Stimulated activated naive CD8-positive, alpha-beta T cell treated with anti-CD3 and anti-CD28 coated beads, Interleukin-15, amount 100 ng/mL, for 72 hours (primary cell): ENCODE data around the gene TENM4.

ENCODE experiments used
- ATAC-seq: fragments of 150-1000 bp; cut with Tn5 transposase; 2 replicates; pipeline ENCODE4 v1.10.0; 2021; ENCODE audit warnings: mild to moderate bottlenecking, moderate library complexity
- DNase-seq, 2 donors: peaks; one replicate each; pipeline ENCODE4 v3.0.0; 2021 to 2022
- H3K27ac Mint-ChIP-seq, 2 donors: one replicate each; pipeline ENCODE4 v1.8.0; 2022; ENCODE audit warnings: mild to moderate bottlenecking in 2 of 2, mixed read lengths in 2 of 2, moderate library complexity in 2 of 2
- H3K27me3 Mint-ChIP-seq: one replicate; pipeline ENCODE4 v1.8.0; 2022; ENCODE audit warnings: mixed read lengths
- H3K4me1 Mint-ChIP-seq: one replicate; pipeline ENCODE4 v1.8.0; 2022; ENCODE audit warnings: mild to moderate bottlenecking, mixed read lengths
- H3K4me3 Mint-ChIP-seq, 2 donors: one replicate each; pipeline ENCODE4 v1.8.0; 2022; ENCODE audit warnings: mild to moderate bottlenecking in 2 of 2, mixed read lengths in 2 of 2, moderate library complexity in 1 of 2
- H3K9me3 Mint-ChIP-seq, 2 donors: one replicate each; pipeline ENCODE4 v1.8.0; 2022; ENCODE audit warnings: mixed read lengths in 2 of 2

TENM4 gene

DNA sequence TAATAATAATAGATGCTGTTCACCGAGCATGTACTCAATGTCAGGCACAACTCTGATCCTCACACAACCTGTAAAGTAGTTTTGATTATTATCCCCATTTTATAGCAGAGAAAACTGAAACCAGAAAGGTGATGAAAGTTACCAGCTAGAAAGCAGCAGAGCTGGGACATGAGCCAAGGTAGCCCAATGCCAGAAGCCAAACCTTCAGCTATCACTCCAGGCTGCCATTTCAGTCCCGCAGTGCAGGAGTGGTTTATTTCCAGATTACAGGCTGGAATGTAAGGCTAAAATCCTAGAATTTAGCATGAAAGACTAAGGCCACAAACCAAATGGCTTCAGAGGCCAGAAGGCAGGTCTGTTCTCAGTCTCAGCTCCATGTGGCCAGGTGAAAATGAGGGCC, 108.8 kb downstream of the TENM4 start:
- H3K4me1 Mint-ChIP-seq, result no peaks in the 10 kb centered on the region
- H3K27me3 Mint-ChIP-seq, result peaks cover 11% of the 10 kb centered on the region
- ATAC-seq (no peak), DNase-seq (no peak)
- H3K27ac Mint-ChIP-seq, result no peak overlapping the region
- H3K4me3 Mint-ChIP-seq, result no peak overlapping the region
- H3K9me3 Mint-ChIP-seq, result no peaks in the 10 kb centered on the region

DNA sequence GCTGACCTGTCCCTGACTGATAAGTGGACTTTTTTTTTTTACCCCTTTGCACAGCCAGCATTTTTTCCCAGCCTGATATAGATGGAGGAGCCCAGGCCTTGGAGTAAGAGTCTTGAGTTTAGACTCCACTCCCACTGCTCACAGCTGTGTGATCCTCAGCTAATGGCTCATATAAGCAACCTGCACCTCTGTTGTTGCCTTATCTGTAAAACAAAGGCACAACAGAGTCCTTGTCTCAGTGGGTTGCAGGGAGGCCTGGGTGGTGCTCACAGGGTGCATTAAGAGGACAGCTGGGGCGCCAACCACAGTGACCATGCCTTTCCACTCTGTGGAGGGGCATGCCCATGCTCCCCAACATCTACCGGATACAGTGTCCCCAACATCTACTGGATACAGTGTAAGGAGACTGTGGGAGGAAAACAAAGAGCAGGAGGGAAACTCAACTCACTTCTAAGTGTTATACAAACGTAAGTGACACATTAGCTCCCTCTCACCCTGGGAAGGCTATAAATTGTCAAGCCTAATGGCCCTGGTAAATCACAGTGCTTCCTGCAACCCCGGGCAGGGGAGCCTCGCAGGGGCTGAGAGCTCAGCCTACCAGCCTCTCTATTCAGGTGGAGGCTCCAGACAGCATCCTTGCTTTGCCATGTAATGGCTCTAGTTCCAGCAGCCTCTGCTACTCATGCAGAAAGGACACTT, 109.5 kb downstream of the TENM4 start:
- no peak overlapping the region for H3K4me3 Mint-ChIP-seq
- no peak overlapping the region for H3K27ac Mint-ChIP-seq
- no peak for DNase-seq
- peak; percentile 31 for ATAC-seq
- no peaks in the 10 kb centered on the region for H3K4me1 Mint-ChIP-seq
- peaks cover 0 to 2% of the 10 kb centered on the region in 2 donors for H3K9me3 Mint-ChIP-seq
- H3K27me3 Mint-ChIP-seq, result peaks cover 11% of the 10 kb centered on the region

DNA sequence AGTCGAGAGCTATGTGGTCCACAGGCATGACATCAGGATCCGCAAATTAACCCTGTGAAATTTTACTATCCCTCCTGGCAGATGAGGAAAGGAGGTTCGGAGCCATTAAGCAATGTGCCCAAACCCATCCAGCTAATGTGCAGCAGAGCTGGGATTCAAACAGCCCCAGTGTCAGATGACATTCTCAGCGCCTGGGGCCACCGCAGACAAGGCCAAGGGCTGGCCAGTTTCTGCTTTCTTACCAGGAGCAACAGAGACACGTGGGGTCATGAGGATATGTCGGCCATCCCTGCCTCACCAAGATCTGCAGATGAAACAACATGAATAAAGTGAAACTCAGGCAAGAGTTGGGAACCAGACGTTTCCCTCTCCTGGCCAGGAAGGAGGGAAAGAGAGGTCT, 110.2 kb downstream of the TENM4 start:
- DNase-seq, result no peak

DNA sequence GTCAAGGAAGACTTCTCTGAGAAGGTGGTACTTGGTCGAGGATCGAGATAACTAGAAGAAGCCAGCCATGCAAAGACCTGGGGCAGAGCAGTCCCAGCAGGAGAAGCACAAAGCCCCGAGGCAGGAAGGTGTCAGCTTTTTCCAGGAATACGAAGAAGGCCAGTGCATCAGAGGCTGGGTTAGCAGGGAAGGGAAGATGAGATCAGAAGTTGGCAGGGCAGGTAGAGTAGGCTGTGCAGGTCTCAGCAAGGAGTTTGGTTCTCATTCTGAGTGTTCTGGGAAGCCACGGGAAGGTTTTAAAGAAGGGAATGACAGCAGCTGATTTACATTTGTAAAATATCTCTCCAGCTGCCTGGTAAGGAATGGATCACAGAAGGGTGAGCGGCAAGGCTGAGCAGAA, 111.3 kb downstream of the TENM4 start:
- no peak overlapping the region for H3K27ac Mint-ChIP-seq
- ATAC-seq (no peak), DNase-seq (no peak)
- no peaks in the 10 kb centered on the region for H3K4me1 Mint-ChIP-seq
- peaks cover 9% of the 10 kb centered on the region for H3K27me3 Mint-ChIP-seq
- peaks cover 0 to 6% of the 10 kb centered on the region in 2 donors for H3K9me3 Mint-ChIP-seq
- no peak overlapping the region for H3K4me3 Mint-ChIP-seq

More for the DNA sequence above, 110.2 kb downstream of the TENM4 start:
- ATAC-seq, result no peak
- Mint-ChIP-seq H3K4me1 (no peaks in the 10 kb centered on the region), H3K27ac (peak overlapping the region in 1 of 2 donors; percentile 71), H3K27me3 (peaks cover 11% of the 10 kb centered on the region), H3K9me3 (peaks cover 0 to 6% of the 10 kb centered on the region in 2 donors), H3K4me3 (no peak overlapping the region)

DNA sequence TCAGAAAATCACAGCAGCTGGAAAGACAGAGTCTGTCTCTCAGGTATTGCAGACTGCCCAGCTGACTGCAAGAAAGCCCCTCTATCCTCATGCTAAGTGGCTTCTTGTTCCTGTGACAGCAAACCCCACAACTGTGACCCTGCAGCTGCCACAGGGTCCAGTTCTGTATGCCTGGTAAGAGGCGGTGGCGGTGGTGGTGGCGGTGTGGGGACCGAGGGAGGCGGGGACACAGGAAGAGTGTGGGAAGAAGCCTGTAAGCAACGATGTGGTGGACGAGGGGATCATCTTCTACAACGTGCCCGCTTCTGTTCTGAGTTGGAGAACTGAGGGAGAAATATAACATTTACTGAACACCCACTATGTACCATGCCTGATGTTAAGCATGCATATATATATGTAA, 112.4 kb downstream of the TENM4 start:
- Mint-ChIP-seq H3K27ac (no peak overlapping the region), H3K4me3 (no peak overlapping the region), H3K27me3 (no peaks in the 10 kb centered on the region), H3K9me3 (peaks cover 0 to 6% of the 10 kb centered on the region in 2 donors), H3K4me1 (no peaks in the 10 kb centered on the region)
- DNase-seq, result no peak
- no peak for ATAC-seq

DNA sequence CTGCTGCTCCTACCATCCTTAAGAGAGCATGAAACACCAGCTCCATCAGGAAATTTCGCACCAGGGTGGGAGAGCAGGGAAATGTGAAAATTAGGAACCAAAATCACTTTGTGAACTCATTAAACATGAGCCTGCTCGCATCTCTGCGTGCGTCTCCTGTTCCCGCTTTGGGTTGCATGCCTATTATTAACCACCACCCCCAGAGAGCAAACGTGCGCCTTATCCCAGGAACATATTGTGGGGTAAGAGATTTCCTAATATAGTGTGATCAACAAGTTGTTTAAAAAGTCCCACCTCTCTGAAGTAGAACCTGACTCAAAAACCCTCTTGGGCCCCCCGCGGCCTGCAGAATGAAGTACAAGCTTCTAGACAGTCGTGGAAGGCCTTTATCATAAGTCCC, 115.0 kb downstream of the TENM4 start:
- H3K9me3 Mint-ChIP-seq, result peaks cover 0 to 6% of the 10 kb centered on the region in 2 donors
- H3K4me1 Mint-ChIP-seq, result no peaks in the 10 kb centered on the region
- DNase-seq, result no peak
- no peak overlapping the region for H3K27ac Mint-ChIP-seq
- ATAC-seq, result no peak
- H3K4me3 Mint-ChIP-seq, result no peak overlapping the region
- H3K27me3 Mint-ChIP-seq, result no peaks in the 10 kb centered on the region

DNA sequence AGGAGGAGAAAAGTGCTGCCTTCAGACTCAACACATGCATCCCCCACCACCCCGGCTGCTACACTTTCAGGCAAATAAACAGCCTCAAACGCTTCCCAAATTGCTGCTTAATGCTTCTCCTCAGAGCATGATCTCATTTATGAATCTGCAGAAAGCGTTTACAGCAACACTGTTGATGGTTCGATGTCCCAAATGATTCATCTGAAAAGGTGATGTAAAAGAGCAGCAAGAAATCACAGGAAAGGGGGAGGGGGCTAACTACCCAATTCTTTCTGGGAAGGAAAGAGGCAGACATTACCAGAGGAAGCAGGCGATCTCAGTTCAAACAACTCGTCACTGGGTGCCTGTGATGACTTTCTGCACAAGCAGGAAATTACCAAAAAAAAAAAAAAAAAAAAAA, 119.6 kb downstream of the TENM4 start:
- H3K27ac Mint-ChIP-seq, result no peak overlapping the region
- H3K4me3 Mint-ChIP-seq, result no peak overlapping the region
- no peaks in the 10 kb centered on the region for H3K4me1 Mint-ChIP-seq
- H3K27me3 Mint-ChIP-seq, result no peaks in the 10 kb centered on the region
- DNase-seq (no peak), ATAC-seq (no peak)
- H3K9me3 Mint-ChIP-seq, result peaks cover 0 to 3% of the 10 kb centered on the region in 2 donors

DNA sequence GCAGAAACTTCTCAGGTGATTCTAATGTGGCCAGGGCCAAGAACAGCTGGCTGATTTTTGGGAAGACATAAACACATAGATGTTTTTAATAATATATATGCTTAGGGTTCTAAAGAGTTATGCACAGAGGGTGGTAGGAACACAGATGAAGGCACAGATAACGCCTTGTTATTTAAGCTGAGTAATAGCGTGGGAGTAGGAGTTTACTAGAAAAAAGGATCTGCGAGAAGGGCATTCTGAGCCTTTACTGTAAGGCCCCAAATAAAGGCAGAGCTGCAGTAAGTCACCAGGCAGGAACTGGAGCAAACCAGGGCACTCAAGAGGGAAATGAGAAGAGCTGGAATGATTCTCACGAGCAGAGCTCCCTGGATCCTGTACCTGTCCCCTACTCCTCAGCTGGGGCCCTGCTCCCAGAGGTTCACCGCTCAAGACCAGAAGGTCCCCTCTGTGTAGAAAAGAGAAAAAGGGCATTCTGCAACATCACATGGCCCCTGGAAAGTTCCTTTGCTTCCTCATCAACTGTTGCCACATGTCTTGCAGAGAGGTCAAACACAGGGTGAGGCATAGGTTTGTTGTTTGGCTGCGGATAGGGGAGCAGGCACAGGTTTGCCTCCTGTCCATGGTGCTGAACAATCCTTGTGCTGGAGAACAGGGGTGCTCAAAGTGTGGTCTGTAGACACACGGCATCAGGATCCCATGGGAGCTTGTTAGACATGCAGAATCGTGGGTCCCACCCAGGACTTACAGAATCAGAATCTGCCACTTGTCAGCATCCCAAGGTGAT, 125.7 kb downstream of the TENM4 start:
- H3K9me3 Mint-ChIP-seq, result peaks cover 0 to 19% of the 10 kb centered on the region in 2 donors

DNA sequence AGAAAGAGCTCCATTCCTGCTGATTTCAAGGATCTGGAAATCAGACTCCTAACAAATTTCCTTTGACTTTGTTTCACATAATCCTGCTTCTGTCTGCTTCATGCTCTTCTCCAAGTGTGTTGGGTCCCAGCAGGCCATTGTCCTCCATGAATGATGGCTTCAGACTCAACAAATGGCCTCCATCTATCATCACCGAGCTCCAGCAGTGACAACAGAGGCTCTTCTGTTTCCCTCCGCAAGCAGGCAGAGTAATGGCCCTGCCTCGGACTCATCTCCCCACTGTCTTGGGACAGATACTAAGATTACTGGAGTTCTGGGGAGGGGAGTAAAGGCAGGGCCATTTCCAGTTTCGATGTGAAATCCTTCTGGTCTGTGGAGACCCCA, 127.3 kb downstream of the TENM4 start:
- no peak for ATAC-seq
- peaks cover 0 to 19% of the 10 kb centered on the region in 2 donors for H3K9me3 Mint-ChIP-seq

More for the DNA sequence above, 125.7 kb downstream of the TENM4 start:
- Mint-ChIP-seq H3K4me3 (no peak overlapping the region), H3K4me1 (no peaks in the 10 kb centered on the region), H3K27me3 (no peaks in the 10 kb centered on the region), H3K27ac (peak overlapping the region in 1 of 2 donors; percentile 48)
- ATAC-seq, result no peak
- DNase-seq, result no peak

DNA sequence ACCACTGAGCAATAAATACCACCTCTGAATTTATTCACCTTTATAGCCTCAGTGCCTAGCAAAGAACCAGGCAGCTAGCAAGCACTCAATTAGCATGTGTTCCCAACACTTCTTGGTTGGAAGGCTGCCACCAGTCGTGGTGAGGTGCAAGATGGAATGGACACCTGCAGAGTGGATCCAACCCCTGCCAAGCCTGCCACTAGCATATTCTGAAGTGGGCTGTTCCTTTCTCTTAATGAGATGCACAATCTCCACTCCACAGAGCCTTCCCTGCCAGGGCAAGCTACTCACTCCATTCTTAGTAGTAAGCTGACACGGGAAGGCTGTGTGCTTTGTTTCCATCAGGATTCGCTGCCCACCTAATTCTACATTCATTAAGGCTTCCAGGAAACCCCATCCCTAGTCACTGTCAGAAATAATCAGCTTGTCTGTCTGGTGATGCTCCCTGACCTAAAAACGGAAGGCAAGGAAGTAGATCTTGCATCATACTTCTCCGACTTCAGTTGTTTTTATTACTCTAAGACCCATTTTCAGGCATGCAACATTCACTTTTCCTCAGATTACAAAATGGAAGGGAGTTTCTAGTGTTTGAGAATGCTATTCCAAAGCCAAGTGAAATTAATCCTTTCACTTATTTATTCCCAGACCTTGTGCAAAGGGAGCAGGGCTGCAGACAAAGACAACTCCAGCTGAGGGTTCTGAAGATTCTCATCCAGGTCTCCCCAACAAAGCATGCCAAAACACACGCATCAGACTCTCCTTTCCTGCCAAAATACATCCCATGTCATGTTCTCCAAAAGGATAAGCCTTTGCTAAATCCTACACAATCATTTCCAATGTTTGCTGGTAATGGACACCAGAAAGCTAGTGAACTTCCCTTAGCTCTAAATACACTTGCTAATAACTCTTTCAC, 128.0 kb downstream of the TENM4 start:
- DNase-seq (no peak), ATAC-seq (no peak)
- Mint-ChIP-seq H3K27me3 (no peaks in the 10 kb centered on the region), H3K4me3 (no peak overlapping the region), H3K27ac (no peak overlapping the region), H3K4me1 (no peaks in the 10 kb centered on the region), H3K9me3 (peaks cover 0 to 19% of the 10 kb centered on the region in 2 donors)

More for the DNA sequence above, 127.3 kb downstream of the TENM4 start:
- Mint-ChIP-seq H3K4me1 (no peaks in the 10 kb centered on the region), H3K27ac (no peak overlapping the region), H3K27me3 (no peaks in the 10 kb centered on the region), H3K4me3 (no peak overlapping the region)
- DNase-seq, result no peak

DNA sequence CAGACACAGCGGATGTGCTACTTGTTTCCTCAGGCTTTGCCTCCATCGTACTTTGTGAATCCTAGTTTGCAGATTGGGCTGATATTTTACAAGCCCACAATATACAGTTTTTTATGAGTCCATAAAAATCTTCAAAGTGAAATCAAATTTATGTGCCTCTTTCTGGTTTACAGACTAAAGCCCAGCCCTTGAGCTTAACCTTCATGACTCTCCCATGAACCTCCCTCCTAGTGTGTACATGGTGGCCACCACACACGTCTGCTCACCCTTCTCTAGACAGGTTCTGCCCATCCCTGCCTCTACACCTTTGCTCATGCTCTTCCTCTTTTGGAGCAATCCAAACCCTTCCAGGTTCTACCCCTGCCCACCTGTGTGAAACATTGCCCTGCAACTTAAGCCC, 129.4 kb downstream of the TENM4 start:
- DNase-seq (no peak), ATAC-seq (no peak)
- H3K4me3 Mint-ChIP-seq, result no peak overlapping the region
- H3K4me1 Mint-ChIP-seq, result no peaks in the 10 kb centered on the region
- H3K27me3 Mint-ChIP-seq, result no peaks in the 10 kb centered on the region
- peaks cover 0 to 27% of the 10 kb centered on the region in 2 donors for H3K9me3 Mint-ChIP-seq
- H3K27ac Mint-ChIP-seq, result no peak overlapping the region

DNA sequence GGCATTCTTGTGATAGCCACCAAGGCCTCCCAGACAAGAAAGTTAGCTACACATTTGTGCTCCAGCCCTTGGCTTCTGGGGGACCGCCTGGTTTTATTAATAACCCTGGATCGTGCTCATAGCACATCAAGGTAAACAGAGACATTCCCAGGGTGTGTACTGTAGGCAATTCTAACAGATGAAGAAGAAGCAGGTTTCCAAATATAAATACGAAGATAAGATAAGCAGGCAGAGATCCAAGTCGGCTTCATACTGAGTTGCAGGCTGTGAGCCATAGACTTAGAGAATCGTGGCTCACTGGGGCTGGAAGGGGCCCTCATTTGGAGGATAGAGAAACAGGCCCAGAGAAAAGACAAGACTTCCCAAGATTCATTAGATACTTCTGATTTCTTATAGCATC, 131.4 kb downstream of the TENM4 start:
- DNase-seq, result no peak
- no peak overlapping the region for H3K27ac Mint-ChIP-seq
- no peak for ATAC-seq
- H3K4me3 Mint-ChIP-seq, result no peak overlapping the region
- H3K4me1 Mint-ChIP-seq, result no peaks in the 10 kb centered on the region
- H3K9me3 Mint-ChIP-seq, result peaks cover 0 to 18% of the 10 kb centered on the region in 2 donors
- no peaks in the 10 kb centered on the region for H3K27me3 Mint-ChIP-seq

DNA sequence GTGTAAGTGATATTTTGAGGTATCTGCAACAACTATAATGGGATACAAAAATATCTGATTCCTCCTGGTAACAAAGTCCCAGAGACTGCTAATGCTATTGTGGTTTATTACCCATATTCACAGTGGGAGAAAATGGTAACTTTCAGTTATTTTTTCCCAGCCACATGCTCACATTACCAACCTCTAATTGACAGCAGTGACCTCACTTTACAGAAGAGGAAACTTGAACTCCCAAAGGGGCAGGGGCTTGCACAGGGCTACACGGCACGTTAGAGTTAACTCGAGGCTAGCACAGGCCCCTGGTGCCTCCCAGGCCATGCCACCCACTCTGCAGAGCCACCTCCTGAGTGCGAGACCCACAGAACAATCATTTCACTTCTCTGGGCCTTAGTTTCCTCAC, 132.4 kb downstream of the TENM4 start:
- H3K27ac Mint-ChIP-seq, result no peak overlapping the region
- no peaks in the 10 kb centered on the region for H3K4me1 Mint-ChIP-seq
- no peak overlapping the region for H3K4me3 Mint-ChIP-seq
- ATAC-seq (no peak), DNase-seq (no peak)
- peaks cover 0 to 8% of the 10 kb centered on the region in 2 donors for H3K9me3 Mint-ChIP-seq
- no peaks in the 10 kb centered on the region for H3K27me3 Mint-ChIP-seq

DNA sequence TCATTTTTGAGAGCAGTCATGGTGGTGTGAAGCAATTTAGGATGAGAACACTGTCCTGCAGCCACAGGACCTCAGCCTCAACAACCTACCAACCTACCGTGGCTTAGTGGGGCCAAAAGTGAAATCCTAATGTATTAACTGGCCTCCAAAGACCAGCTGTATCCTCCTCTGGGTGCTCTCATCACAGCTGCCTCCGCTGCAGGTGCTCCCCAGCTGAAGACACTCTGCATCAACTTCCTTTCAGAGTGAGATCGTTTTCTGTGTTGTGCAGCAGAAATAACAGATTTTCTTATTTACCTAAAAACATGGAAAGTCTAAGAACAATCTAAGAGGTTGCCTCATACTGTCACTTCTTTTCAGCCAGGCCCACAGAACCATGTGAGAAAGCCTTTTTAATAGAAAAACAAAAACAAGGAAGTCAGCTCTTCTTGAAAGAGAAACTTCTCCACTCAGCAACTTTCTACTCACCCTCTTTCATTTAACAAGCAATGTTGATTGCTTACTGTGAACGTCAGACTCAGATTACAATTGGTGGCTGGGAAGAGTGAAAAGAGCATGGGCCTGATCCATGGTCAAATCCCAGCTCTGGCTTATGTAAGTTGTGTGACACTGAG, 136.1 kb downstream of the TENM4 start:
- Mint-ChIP-seq H3K27ac (no peak overlapping the region), H3K27me3 (peaks cover 8% of the 10 kb centered on the region), H3K4me1 (no peaks in the 10 kb centered on the region), H3K4me3 (no peak overlapping the region), H3K9me3 (peaks cover 0 to 8% of the 10 kb centered on the region in 2 donors)
- DNase-seq (no peak), ATAC-seq (no peak)

DNA sequence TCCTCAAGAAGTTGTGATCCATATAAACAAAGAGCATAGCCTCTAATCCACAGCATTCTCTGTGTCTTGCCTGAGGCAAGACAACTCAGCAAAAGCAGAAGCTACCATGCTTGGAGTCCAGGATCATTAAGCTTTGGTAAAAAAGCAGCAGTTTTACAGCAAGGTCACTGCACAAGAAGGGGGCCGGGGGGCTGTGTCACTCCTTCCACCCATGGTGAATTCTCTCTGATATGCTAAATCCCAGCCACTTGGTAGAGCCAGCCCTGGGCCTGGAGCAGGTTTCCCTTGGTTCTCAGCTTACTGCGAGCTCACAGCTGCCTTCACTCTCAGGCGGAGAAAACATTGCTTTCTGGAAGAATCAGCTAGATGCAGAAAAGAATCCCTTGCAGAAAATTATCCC, 144.7 kb downstream of the TENM4 start:
- peaks cover 4% of the 10 kb centered on the region for H3K27me3 Mint-ChIP-seq
- no peak overlapping the region for H3K4me3 Mint-ChIP-seq
- H3K27ac Mint-ChIP-seq, result no peak overlapping the region
- peaks cover 0 to 3% of the 10 kb centered on the region in 2 donors for H3K9me3 Mint-ChIP-seq
- ATAC-seq (no peak), DNase-seq (no peak)
- H3K4me1 Mint-ChIP-seq, result no peaks in the 10 kb centered on the region
